Measurements from ENCODE around the gene STS.
A peak's percentile ranks its signal among the peaks of the same experiment; 100 is the strongest.
"Not testable (repeated sequence)": the region's sequence is repeated elsewhere in the genome, so short reads cannot be mapped to it uniquely, and the experiment has no call there.

Gene STS

DNA sequence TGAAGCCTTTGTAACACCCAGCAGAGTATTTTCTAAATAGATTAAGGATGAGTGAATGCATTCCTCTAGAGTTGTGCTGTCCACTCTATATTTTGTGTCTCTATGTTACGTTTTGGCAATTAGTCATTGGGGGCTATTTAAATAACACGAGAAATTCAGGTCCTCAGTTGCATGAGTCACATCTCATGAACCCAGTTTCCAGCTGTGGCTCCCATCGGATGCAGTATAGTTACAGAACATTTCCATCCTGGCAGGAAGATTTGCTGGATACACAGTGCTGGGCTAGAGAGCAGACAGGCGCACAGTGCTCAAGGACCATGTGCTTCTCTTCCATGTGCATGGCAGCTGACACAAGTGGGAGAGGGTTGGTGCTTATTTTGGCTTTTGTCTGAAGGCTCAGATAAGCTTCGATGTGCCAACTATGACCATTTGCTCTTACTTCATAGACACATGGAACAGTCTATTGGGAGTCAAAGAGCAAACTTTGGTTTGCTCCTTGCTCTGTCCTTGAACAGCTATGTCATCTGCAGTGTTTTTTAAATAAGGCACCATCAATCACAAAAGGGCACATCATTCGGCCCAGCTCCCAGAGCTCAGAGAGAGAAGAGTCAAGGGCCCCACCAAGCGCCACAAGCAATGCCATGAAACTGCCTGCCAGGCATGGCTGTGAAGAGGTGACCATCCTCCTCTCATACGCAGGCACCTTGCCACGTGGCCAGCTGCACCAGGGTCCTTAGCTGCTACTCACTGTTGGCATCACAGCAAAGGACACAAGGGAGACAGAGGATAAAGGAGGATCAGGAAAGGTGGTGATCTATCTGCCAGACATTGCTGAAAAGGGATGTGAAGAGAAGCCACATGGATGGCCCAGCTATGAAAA lies 8.1 kb upstream of the STS start:
- DNase-seq (ENCODE audit: low spot score): no peak

DNA sequence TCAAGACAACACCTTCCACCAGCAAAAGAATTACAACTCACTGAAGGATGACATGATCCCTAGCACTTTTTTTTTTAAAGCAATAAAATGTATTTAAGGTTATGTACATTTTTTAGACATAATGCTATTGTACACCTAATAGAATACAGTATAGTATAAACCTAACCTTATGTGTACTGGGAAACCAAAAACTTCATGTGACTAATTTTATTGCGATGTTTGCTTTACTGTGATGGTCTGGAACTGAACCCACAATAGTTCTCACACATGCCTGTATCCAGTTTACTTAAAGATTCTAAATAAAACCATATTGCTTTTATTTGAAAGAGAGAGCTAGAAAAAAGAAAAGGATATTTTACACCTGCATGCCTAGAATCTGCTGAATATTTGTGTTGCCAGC lies 4.4 kb upstream of the STS start:
- no peak for DNase-seq (ENCODE audit: low spot score)

DNA sequence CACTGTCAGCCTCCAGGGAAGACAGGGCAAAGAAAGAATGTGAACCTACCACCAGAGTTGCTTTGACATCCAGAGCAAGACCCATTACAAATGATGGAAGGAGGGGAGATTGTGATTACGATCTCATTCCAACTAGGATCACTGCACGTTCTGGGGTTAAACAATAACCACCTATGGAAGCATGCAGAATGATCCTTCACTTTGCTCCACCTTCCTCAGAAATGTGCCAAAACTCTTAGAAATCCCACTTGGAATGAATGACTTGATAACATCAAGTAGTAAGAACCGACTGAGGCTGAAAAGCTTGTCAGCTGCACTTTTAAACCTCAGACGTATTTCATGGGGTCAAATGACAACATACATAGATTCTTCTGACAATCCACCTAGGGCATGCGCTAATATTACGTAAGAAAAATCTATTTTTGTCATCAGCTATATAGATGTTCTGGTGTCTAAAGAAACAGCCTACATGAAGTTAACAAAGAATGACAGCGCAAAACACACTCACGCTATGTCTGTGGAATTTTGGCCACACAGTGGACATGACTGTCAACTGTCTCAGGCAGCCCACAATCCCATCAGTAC lies 3.5 kb upstream of the STS start:
- DNase-seq (ENCODE audit: low spot score): no peak

DNA sequence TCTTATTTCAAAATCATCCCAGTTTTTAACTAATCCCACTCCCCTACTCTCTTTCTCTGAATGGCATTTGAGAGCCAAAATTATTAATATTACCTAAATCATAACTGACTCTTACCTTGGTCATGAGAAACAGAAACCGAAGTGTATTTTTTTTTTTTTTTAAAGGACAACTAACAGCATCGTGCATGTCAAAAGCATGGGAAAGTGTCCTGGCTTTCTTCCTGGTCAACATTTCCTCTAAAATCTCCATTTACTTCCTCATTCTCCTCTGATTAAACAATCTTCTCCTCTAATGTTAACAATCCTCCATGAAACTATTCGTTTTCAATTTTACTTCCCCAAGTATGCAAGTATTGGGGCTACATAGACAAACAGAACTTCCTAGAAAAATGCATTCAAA lies 2.1 kb upstream of the STS start:
- no peak for DNase-seq (ENCODE audit: low spot score)

DNA sequence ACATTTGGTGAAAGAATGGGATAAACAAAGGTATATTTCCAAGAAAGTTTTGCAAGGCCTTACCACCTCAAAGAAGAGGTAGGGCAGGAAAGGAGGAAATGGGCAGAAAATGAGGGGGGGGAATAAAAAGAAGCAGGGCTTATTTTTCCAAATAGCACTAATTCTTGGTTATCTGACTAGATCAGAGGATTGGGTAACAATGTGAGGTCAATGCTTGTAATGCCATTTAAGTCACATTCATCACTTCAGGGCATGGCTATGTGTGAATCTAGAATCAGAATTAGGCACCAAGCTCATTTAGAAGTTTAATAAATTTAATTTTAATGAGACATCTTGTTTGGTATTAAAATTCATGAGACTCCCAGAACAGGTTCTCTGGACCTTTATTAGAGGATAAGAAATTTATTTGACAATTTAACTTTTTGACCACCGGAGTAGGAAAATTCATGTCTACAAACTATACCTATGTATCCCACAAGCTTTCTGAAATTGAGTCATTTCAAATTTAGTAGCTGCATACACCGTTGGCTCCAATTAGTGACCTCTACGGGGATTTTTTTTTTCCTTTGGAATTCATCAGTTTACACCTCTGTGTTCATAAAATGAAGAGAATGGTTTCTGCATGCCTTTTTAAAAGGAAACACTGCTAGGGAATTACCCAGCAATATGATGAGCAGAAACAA lies 1.4 kb upstream of the STS start:
- no peak for DNase-seq (ENCODE audit: low spot score)

DNA sequence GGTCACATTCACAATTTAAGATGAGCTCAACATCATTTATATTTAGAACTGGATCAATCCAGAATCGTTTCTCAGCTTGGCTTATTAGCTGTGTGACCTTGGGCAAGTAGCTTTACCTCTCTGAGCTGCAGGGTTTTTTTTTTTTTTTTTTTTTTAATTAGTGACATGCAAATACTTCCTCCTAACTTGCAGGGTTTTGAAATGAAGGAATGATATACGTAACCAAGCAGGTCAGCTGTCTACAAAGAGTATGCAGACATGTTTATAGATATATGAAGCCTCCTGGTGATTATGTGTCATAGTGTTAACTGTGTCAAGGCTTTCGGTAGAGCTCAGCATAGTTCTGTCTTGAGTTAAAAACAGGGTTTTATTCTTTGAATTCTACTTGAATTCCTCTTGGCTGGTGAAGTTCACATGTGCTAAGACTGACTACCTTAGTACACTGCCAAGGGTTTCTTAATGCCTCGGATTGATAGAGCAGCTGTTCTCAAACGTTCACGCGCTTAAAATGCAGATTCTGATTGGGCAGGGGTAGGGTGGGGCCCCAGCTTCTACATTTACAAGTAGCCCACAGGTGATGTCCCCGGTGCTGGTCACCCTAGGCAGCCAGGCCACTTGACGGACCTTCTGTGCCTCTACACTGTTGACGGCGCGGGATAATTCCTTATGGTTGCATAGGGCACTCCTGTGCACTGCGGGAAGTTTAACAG lies 654 bp upstream of the STS start:
- no peak for DNase-seq (ENCODE audit: low spot score)

DNA sequence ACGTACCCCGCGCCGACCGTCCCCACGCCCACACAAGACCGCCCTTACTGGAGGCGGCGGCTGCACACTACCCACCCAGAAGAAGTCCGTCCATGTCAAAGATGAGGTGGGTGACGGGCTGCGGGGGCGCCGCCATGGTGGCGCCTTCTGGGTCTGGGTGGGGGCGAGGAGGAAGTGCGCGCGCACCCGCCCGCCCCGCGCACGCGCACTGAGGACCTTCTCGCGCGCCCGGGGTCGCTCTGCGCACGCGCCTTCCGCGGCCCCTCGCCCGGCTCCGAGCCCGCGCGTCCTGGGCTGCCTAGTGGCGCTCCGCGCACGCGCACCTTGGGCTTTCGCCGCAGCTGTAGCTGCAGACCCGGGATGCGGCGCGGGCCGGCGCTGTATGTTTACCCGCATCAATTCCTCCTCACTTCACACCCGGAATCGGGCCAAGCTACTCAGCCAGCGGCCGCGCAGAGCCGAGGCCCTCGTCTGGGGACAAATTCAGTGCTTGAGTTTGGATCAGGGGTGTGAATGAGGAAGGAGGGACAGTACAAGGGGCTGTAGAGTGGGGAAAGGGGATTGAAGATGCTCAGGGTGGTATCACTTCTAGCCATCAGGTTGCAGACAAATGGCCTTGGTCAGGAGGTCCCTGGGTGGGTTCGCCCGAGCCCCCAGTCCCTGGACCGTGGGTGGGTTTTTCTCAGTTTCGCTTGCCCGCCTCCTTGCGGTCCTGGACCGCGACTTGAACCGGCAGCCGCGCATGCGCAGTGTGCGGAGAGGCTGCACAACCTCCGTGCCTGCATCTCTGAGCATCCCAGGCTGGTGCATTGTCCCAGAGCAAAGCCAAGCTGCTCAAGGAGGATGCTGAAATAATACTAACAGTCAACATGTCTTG lies 704 bp downstream of the STS start, which contains the start of gene PUDP:
Gene PUDP (minus strand): TSS at position 176 of the 877 bp plus-strand sequence. CDS start 40 bp downstream, at position 136.
- peak; percentile 74 for DNase-seq (ENCODE audit: low spot score)

DNA sequence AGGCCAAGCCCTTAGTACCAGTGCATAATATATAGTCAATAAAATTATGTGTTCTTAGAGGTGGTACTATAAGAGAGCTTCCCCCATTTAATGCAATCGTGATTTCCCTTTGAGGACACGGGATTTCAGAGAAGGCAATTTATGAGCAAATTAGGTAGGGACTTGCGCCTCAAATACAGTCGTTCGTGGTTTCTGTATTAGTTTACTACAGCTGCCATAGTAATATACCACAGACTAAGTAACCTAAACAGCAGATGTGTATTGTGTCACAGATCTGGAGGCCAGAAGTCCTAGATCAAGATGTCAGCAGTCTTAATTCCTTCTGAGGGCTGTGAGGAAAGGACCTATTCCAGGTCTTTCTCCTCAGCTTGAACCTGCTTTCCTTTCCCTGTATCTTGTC lies 1.9 kb downstream of the STS start:
- DNase-seq (ENCODE audit: low spot score): no peak

DNA sequence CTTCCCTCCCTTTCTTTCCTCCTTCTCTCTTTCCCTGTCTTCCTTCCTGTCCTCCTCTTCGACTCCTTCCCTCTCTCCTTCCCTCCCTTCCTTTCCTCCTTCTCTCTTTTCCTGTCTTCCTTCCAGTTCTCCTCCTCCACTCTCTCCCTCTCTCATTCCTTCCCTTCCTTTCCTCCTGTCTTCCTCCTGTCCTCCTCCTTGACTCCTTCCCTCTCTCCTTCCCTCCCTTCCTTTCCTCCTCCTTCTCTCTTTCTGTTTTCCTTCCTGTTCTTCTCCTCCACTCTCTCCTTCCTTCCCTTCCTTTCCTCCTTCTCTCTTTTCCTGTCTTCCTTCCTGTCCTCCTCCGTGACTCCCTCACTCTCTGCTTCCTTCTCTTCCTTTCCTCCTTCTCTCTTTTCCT lies 5.7 kb downstream of the STS start:
- DNase-seq (ENCODE audit: low spot score): no peak

DNA sequence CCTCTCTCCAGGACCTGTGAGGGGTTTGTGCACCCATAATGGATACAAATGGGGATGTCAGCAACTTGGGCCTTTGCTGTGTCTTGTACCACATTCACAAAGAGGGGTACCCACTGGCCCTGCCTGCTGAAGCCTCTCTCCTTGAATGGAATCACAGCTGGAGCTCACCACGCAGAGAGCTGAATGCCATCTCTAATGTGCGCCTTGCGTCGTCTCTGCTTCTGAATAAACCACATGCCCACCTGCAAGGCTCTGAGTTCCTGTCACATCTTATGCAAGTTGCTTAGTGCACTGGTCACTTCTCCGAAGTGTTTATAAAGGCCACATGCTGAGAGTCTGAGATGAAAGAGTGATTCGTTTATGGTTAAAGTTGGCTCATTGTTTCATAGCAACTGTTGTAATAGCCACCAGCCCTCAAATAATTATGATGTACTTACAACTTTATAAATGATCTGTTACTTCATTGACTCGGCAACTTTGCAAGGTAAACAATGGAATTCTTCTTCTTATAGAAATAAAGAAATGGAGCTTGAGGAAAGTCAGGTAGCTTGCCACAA lies 6.6 kb downstream of the STS start:
- DNase-seq (ENCODE audit: low spot score): no peak

DNA sequence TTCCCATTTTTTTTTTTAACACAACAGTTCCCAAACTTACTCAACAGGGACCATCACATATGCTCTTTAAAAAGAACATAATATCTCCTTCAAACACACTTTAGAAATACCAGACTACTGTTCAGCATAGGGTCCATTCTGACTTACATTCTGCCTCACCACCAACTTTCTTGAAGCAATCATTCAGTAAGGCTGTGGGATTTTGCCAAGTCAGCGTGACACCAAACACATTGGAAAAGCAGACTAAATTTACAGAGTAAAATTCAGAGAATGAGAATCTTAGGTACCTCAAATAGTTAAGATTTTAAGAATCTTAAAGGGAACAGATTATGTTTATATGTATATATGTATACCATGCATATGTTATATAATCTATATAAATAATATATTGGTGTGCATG lies 7.7 kb downstream of the STS start:
- DNase-seq (ENCODE audit: low spot score): no peak

DNA sequence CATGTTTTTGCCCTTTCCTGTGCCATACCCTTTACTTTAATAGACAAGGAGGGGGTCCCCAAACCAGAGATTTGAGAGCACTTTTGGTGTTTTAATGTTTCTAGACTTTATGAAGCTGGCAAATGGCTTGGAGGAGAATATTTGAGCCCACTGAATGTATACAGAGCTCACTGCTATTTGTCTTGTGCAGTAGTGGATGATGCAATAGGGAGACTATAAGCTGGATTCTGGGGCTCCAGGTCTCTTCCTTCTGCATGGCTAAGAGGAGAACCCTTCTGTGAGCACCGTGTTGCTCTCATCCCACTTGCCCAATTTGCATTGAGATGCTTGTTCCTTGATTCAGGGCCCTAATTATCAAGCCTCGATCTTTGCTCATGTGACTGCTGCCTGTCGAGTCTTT lies 9.4 kb downstream of the STS start:
- no peak for DNase-seq (ENCODE audit: low spot score)

DNA sequence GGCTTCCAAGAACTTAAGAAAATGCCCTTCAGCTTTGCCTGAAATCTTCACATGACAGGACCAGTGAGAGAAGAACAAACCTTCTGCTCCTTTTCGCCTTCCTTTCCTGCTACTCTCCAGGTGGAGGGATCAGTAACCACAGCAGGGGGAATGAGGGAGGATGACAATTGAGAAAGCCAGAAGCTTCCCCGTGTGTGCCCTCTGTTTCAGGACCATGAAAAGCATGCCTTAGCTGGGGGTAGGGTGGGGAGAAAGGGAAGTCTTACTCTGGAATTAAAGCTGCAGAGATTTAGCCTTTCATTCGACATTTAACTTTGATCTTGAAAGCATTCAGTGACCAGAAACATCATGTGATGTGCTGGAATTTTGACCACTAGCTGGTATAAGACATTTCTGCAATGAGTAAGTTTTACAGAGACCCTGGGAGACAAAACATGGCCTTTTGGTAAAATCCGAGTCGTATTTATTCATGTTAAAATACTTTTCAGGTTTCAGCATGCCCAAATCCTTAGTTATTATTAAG lies 11.0 kb downstream of the STS start:
- DNase-seq (ENCODE audit: low spot score): no peak

DNA sequence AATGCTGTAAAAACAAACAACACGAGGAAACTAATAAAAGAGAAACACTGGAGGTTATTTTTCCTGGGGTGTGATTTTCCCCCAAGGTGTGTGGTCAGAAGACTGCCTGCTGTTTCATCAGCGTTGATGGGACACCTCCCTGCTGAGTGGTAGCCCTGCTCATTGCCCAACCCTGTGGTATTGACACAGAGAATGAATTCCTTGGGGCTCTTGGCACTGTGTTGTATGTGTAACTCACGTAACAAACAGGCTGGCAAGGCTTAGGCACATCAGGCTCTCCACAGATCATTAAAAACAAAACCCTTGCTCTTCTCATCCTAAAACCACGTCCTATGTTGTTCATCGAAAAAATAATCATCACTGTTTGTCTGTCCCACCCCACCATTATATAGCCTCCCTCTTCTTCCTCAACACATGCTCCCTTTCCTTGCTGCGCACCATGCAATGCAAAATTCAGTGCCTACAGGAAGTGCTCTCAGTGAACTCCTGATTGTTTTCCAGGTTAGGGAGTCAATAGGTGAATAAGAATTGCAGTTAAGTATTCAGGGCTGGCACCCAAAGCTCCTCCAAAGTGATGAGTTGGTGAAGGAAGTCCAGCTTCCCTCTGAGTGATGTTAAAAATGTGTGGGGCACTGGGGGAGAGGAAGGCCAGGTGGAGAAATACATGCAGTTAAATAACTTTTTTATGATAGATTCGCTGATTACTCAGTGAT lies 11.8 kb downstream of the STS start:
- DNase-seq (ENCODE audit: low spot score): no peak

DNA sequence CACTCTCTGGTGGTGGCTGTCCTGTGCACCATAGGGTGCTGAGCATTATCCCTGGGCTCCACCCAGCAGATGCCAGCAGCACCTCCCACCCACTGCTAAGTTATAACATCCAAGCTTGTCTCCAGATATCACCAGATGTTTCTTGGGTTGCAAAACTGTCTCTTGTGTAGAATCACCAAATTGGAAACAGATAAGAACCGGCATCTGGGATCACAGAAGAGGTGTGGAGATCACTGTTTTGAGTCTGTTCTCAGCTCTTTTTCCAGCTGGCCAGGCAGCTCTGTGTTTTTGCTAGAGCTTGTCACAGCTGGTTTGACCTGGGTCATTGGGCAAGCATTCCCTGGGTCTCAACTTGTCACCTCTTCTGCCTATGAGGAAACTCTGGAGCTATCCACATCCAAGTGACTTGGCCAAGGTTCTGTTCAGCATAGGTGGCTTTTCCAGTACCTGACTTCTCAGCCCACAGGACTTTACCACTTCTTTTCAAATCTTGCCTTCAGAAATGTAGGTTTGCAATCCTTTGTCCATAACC lies 15.7 kb downstream of the STS start:
- no peak for DNase-seq (ENCODE audit: low spot score)

DNA sequence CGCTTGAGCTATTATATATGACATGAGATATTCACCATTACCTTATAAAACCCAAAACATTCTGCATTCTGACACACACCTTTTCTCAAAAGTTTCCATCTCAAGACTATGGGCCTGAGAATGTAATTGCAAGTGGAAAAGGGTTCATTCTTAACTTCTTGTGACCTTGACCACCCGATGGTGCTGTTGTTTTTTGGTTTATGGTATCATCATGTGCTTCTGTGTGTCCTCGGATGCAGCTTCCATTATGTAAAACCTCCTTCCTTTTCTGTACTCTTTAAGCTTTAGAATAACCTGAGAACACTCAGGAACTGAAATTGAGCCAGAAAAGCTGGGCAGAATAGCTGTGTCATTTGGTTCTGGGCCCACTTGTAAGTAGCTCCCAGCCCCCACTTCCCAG lies 16.7 kb downstream of the STS start:
- DNase-seq (ENCODE audit: low spot score): no peak

DNA sequence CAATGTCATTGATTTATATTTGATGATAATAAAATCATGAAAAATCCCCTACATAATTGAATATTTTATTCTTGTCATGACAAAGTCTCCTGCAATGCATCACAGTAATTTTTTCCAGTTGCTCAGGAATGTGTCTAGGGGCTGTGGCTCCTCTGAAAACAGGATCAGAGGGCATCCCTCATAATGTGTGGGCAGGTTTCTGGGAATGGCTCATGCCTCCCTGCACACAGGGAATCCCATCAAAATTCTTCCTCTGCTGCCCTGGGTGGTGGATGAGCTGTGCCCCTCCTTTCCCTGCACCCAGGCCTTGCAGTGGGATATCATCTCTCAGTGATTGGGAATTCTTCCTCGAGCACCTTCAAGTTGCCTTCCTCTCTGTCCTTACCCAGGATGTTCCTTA lies 20.9 kb downstream of the STS start:
- DNase-seq (ENCODE audit: low spot score): no peak

DNA sequence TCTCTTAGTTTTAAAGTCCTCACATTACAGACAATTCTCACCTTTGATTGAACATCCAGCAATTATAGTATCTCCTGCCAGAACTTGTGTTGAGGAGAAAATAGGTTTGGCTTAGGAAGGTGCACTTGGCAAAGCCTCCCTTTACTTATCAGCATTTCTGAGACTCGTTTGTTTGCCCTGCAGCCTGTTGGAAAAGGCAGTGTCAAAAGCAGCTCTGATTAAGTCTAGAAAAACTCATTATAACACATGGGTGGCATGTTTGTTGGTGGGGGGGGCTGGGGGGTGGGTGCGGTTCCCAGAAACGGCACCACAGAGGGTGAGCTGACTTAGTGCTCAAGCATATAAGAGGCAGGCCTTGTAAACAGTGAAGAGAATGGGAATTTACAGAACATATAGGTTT lies 22.1 kb downstream of the STS start:
- DNase-seq (ENCODE audit: low spot score): no peak

DNA sequence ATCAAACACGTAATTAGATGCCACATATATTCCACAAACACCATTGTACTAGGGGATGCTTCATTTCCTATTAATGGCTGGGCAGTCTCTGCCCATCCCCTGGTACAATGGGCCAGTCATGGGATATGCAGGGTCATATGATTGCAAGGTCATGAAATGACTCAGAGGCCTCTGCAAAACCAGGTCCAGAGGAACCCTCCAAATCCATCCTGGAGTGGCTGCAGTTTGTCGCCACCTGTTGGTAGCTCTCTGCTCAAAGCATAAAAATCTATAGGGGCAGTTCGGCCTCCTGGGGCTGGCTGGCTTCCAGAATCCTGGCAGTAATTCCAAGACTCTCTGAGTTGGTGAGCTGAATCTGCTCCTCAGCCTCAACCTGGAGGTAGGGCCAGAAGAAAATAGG lies 23.4 kb downstream of the STS start:
- no peak for DNase-seq (ENCODE audit: low spot score)

DNA sequence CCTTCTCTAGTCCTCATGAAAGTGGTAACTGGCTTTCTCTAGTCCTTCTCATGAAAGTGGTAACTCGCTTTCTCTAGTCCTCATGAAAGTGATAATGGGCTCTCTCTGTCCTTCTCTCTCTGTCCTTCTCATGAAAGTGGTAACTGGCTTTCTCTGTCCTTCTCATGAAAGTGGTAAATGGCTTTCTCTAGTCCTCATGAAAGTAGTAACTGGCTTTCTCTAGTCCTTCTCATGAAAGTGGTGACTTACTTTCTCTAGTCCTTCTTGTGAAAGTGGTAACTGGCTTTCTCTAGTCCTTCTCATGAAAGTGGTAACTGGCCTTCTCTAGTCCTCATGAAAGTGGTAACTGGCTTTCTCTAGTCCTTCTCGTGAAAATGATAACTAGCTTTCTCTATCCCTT lies 31.3 kb downstream of the STS start:
- DNase-seq (ENCODE audit: low spot score): not testable (repeated sequence)
